ENCODE data around the gene TMEM139. TPM values are rescaled to one million over a fixed set of nuclear protein-coding genes. Genes with fewer than 3 reads are reported as not detected.
A peak's percentile ranks its signal among the peaks of the same experiment; 100 is the strongest.

The TMEM139 gene
- polyA plus RNA-seq, 1 of the 3 experiments (the other 2 are of a cell fraction), result 0.05 TPM

DNA sequence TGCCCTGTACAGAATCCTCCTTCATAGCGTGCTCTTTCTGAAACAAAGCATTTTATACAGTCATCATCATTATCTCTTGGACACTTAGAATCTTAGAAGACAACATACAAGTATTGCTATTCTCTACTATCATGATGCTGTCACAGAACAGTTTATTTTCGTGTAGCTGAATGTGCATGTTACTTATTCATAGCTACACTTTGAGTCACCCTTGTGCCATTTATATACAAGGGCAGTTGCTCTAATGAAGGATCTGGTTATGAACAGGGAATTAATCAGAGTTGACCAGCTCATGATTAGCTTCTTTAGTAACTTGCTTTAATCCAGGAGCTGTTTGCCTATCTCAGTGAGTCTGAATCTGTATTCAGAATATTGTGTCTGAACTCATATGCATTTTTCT is 14.6 kb downstream of the TMEM139 start:
- Histone ChIP-seq H3K4me2 (no peak overlapping the region), H3K27me3 (ENCODE audit: insufficient read depth) (no peaks in the 10 kb centered on the region), H3K9me2 (no peaks in the 10 kb centered on the region), H3K9me3 (no peaks in the 10 kb centered on the region), H3K36me3 (replicated peaks in 1 of 2; ENCODE audit: control insufficient read depth in 1 of 2, insufficient read depth in 2 of 2, low read length in 1 of 2) (peaks cover 93 to 95% of the 10 kb centered on the region in 2 experiments), H3K27ac (ENCODE audit: low read depth in 2 of 2, low read length in 1 of 2) (peak overlapping the region in 1 of 2 experiments; percentile 1; a peak in 1 of 4 replicates), H4K20me1 (ENCODE audit: insufficient read depth) (peaks cover 16% of the 10 kb centered on the region), H3K4me3 (ENCODE audit: low read depth in 2 of 2, low read length in 1 of 2) (no peak overlapping the region), H3K9ac (no peak overlapping the region), H2AFZ (ENCODE audit: low read depth) (no peak overlapping the region), H3K4me1 (ENCODE audit: control insufficient read depth in 1 of 2, insufficient read depth in 2 of 2, low read depth in 1 of 2, low read length in 1 of 2) (peaks cover 0 to 26% of the 10 kb centered on the region in 2 experiments; a peak in 2 of 4 replicates), H3K79me2 (ENCODE audit: insufficient read depth) (peaks cover 20% of the 10 kb centered on the region; the same call in 1 of the 2 replicates), H3F3A (replicated peaks; ENCODE audit: insufficient read depth) (peaks cover 25% of the 10 kb centered on the region)
- ChIA-PET POLR2A (interaction anchor here (1.1 kb wide), 1 partner anchor 12 kb away, joined by 3 read pairs; the partner anchor contains the start of gene CASP2), CTCF (interaction anchor here (0.6 to 7.0 kb wide), 29 partner anchors 8 to 97 kb away, joined by 3 to 60 read pairs (median 4); partner anchors contain the start of genes CASP2, CLCN1 and GSTK1)
- TF ChIP-seq, protein P1, sequence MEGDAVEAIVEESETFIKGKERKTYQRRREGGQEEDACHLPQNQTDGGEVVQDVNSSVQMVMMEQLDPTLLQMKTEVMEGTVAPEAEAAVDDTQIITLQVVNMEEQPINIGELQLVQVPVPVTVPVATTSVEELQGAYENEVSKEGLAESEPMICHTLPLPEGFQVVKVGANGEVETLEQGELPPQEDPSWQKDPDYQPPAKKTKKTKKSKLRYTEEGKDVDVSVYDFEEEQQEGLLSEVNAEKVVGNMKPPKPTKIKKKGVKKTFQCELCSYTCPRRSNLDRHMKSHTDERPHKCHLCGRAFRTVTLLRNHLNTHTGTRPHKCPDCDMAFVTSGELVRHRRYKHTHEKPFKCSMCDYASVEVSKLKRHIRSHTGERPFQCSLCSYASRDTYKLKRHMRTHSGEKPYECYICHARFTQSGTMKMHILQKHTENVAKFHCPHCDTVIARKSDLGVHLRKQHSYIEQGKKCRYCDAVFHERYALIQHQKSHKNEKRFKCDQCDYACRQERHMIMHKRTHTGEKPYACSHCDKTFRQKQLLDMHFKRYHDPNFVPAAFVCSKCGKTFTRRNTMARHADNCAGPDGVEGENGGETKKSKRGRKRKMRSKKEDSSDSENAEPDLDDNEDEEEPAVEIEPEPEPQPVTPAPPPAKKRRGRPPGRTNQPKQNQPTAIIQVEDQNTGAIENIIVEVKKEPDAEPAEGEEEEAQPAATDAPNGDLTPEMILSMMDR (IDR thresholded peaks at IDR 0.05), result no peak
- no peak for TF ChIP-seq NFIC (IDR thresholded peaks at IDR 0.05; ENCODE audit: borderline replicate concordance)
- no peak for TF ChIP-seq RFX5 (IDR thresholded peaks at IDR 0.05; ENCODE audit: low read length)
- TF ChIP-seq EZH2phosphoT487 (IDR thresholded peaks at IDR 0.05; ENCODE audit: borderline replicate concordance, low read depth), result no peak
- TF ChIP-seq MXI1 (IDR thresholded peaks at IDR 0.05; ENCODE audit: low read depth, low read length), result no peak
- TF ChIP-seq, protein P2, sequence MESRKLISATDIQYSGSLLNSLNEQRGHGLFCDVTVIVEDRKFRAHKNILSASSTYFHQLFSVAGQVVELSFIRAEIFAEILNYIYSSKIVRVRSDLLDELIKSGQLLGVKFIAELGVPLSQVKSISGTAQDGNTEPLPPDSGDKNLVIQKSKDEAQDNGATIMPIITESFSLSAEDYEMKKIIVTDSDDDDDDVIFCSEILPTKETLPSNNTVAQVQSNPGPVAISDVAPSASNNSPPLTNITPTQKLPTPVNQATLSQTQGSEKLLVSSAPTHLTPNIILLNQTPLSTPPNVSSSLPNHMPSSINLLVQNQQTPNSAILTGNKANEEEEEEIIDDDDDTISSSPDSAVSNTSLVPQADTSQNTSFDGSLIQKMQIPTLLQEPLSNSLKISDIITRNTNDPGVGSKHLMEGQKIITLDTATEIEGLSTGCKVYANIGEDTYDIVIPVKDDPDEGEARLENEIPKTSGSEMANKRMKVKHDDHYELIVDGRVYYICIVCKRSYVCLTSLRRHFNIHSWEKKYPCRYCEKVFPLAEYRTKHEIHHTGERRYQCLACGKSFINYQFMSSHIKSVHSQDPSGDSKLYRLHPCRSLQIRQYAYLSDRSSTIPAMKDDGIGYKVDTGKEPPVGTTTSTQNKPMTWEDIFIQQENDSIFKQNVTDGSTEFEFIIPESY (IDR thresholded peaks at IDR 0.05; ENCODE audit: borderline replicate concordance, low read depth), result no peak
- TF ChIP-seq TCF12 (IDR thresholded peaks at IDR 0.05), result no peak
- 81% methylated on average over 2 of the region's 2 CpGs for WGBS (ENCODE audit: low lambda C conversion rate)
- DNase-seq, result no peak

DNA sequence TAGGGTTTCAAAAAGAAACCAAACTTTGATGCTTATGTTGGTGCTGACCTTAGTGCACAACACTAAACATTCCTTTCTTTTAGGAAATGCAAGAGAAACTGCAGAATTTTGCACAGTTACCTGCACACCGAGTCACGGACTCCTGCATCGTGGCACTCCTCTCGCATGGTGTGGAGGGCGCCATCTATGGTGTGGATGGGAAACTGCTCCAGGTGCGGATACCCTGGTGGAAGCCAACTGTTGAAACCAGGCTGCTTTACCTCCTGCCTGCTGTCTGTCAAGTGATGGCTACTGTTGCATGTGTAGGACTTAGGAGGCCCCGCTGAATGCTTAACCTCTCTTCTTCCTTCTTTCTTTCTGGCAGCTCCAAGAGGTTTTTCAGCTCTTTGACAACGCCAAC is 15.1 kb downstream of the TMEM139 start:
- peaks cover 16% of the 10 kb centered on the region for H4K20me1 ChIP-seq (ENCODE audit: insufficient read depth)
- H3K4me3 ChIP-seq (ENCODE audit: low read depth in 2 of 2, low read length in 1 of 2), result no peak overlapping the region
- peak overlapping the region in 1 of 2 experiments; percentile 1; a peak in 1 of 4 replicates for H3K27ac ChIP-seq (ENCODE audit: low read depth in 2 of 2, low read length in 1 of 2)
- no peak overlapping the region for H2AFZ ChIP-seq (ENCODE audit: low read depth)
- 90% methylated on average over 8 of the region's 8 CpGs for WGBS (ENCODE audit: low lambda C conversion rate)
- H3K36me3 ChIP-seq (replicated peaks in 1 of 2; ENCODE audit: control insufficient read depth in 1 of 2, insufficient read depth in 2 of 2, low read length in 1 of 2), result peaks cover 93 to 95% of the 10 kb centered on the region in 2 experiments
- DNase-seq, result peak; percentile 72
- H3K27me3 ChIP-seq (ENCODE audit: insufficient read depth), result no peaks in the 10 kb centered on the region
- POLR2A ChIA-PET, result interaction anchor here (1.1 kb wide), 1 partner anchor 12 kb away, joined by 3 read pairs; the partner anchor contains the start of gene CASP2
- no peak overlapping the region for H3K4me2 ChIP-seq
- peaks cover 20% of the 10 kb centered on the region for H3F3A ChIP-seq (replicated peaks; ENCODE audit: insufficient read depth)
- CTCF ChIA-PET, result interaction anchor here (0.6 to 7.0 kb wide), 30 partner anchors 8 to 98 kb away, joined by 3 to 60 read pairs (median 4); partner anchors contain the start of genes CASP2, CLCN1 and GSTK1
- TF ChIP-seq MXI1 (IDR thresholded peaks at IDR 0.05; ENCODE audit: low read depth, low read length), result no peak
- TF ChIP-seq, protein P3, sequence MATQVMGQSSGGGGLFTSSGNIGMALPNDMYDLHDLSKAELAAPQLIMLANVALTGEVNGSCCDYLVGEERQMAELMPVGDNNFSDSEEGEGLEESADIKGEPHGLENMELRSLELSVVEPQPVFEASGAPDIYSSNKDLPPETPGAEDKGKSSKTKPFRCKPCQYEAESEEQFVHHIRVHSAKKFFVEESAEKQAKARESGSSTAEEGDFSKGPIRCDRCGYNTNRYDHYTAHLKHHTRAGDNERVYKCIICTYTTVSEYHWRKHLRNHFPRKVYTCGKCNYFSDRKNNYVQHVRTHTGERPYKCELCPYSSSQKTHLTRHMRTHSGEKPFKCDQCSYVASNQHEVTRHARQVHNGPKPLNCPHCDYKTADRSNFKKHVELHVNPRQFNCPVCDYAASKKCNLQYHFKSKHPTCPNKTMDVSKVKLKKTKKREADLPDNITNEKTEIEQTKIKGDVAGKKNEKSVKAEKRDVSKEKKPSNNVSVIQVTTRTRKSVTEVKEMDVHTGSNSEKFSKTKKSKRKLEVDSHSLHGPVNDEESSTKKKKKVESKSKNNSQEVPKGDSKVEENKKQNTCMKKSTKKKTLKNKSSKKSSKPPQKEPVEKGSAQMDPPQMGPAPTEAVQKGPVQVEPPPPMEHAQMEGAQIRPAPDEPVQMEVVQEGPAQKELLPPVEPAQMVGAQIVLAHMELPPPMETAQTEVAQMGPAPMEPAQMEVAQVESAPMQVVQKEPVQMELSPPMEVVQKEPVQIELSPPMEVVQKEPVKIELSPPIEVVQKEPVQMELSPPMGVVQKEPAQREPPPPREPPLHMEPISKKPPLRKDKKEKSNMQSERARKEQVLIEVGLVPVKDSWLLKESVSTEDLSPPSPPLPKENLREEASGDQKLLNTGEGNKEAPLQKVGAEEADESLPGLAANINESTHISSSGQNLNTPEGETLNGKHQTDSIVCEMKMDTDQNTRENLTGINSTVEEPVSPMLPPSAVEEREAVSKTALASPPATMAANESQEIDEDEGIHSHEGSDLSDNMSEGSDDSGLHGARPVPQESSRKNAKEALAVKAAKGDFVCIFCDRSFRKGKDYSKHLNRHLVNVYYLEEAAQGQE (IDR thresholded peaks at IDR 0.05; ENCODE audit: low read depth, low read length), result no peak
- peak; percentile 51 for TF ChIP-seq RAD21 (IDR thresholded peaks at IDR 0.05; ENCODE audit: low read length)
- no peak for TF ChIP-seq TAF1 (IDR thresholded peaks at IDR 0.05; ENCODE audit: borderline replicate concordance, low read depth, low read length)
- TF ChIP-seq, protein P1 (IDR thresholded peaks at IDR 0.05), result peak; percentile 69
- TF ChIP-seq POLR2AphosphoS5 (IDR thresholded peaks at IDR 0.05; ENCODE audit: low read depth, low read length), result no peak
- TF ChIP-seq SMC3 (IDR thresholded peaks at IDR 0.05; ENCODE audit: low read depth, low read length), result peak; percentile 53
- no peak for TF ChIP-seq MEF2A (IDR thresholded peaks at IDR 0.05; ENCODE audit: borderline replicate concordance, low read depth)
- TF ChIP-seq EZH2phosphoT487 (IDR thresholded peaks at IDR 0.05; ENCODE audit: borderline replicate concordance, low read depth), result no peak
- H3K79me2 ChIP-seq (ENCODE audit: insufficient read depth), result peaks cover 17% of the 10 kb centered on the region; the same call in 1 of the 2 replicates
- H3K9me2 ChIP-seq, result no peaks in the 10 kb centered on the region
- H3K9ac ChIP-seq, result no peak overlapping the region
- H3K4me1 ChIP-seq (ENCODE audit: control insufficient read depth in 1 of 2, insufficient read depth in 2 of 2, low read depth in 1 of 2, low read length in 1 of 2), result peaks cover 0 to 26% of the 10 kb centered on the region in 2 experiments; a peak in 3 of 4 replicates
- no peaks in the 10 kb centered on the region for H3K9me3 ChIP-seq
